OCI-LY1 (cell line): ENCODE results near the gene AMIGO2.

Experiments used
- H2AFZ ChIP-seq: fragments of 200-600 bp; sonication (generic), shearing (Covaris generic); 2 replicates; pipeline ENCODE4 v1.6.0; 2014; ENCODE audit warnings: antibody characterized with exemption, mild to moderate bottlenecking, low read length
- H3F3A ChIP-seq: fragments of 200-600 bp; sonication (generic), shearing (Covaris generic); 2 replicates; pipeline ENCODE4 v1.6.0; 2014; ENCODE audit warnings: mild to moderate bottlenecking, antibody characterized with exemption, low read length, moderate library complexity; ENCODE audit not compliant: insufficient read depth
- H3K27ac ChIP-seq: fragments of 200-600 bp; sonication (generic); 2 replicates; pipeline ENCODE4 v1.5.1; 2014; ENCODE audit warnings: low read length, mixed run types, mild to moderate bottlenecking, low read depth; ENCODE audit not compliant: poor library complexity, severe bottlenecking
- H3K27me3 ChIP-seq: fragments of 200-600 bp; sonication (generic); 2 replicates; pipeline ENCODE4 v1.6.0; 2014; ENCODE audit warnings: antibody characterized with exemption, mild to moderate bottlenecking, low read length, moderate library complexity; ENCODE audit not compliant: insufficient read depth
- H3K36me3 ChIP-seq: fragments of 200-600 bp; sonication (generic); 2 replicates; pipeline ENCODE4 v1.6.1; 2014; ENCODE audit warnings: mild to moderate bottlenecking, antibody characterized with exemption, low read length, moderate library complexity, mixed read lengths; ENCODE audit not compliant: insufficient read depth
- H3K4me1 ChIP-seq: fragments of 200-600 bp; sonication (generic); 2 replicates; pipeline ENCODE4 v1.5.1; 2014; ENCODE audit warnings: mild to moderate bottlenecking, low read length, moderate library complexity; ENCODE audit not compliant: insufficient read depth, severe bottlenecking
- H3K4me2 ChIP-seq: fragments of 200-600 bp; sonication (generic), shearing (Covaris generic); 2 replicates; pipeline ENCODE4 v1.6.1; 2014; ENCODE audit warnings: low read length
- H3K4me3 ChIP-seq: fragments of 200-600 bp; sonication (generic); 2 replicates; pipeline ENCODE4 v1.5.1; 2014; ENCODE audit warnings: low read length, low read depth, mild to moderate bottlenecking, mixed read lengths; ENCODE audit not compliant: poor library complexity, severe bottlenecking
- H3K79me2 ChIP-seq: fragments of 200-600 bp; shearing (Covaris generic); 2 replicates; pipeline ENCODE4 v1.6.1; 2016; ENCODE audit warnings: mixed run types, low read length, mixed read lengths; ENCODE audit not compliant: insufficient read depth
- H3K9ac ChIP-seq: fragments of 200-600 bp; sonication (generic), shearing (Covaris generic); 2 replicates; pipeline ENCODE4 v1.6.1; 2014; ENCODE audit warnings: mild to moderate bottlenecking, low read length, mixed read lengths
- H3K9me2 ChIP-seq: fragments of 200-600 bp; sonication (generic), shearing (Covaris generic); 2 replicates; pipeline ENCODE4 v1.6.1; 2014; ENCODE audit warnings: low read depth, mild to moderate bottlenecking, low read length, mixed read lengths
- H3K9me3 ChIP-seq: fragments of 200-600 bp; shearing (Covaris generic); 2 replicates; pipeline ENCODE4 v1.6.1; 2014; ENCODE audit warnings: low read length, mixed read lengths
- H4K20me1 ChIP-seq: fragments of 200-600 bp; sonication (generic), shearing (Covaris generic); 2 replicates; pipeline ENCODE4 v1.6.0; 2016; ENCODE audit warnings: mild to moderate bottlenecking, low read length; ENCODE audit not compliant: insufficient read depth
- CTCF ChIP-seq: fragments of 200-600 bp; sonication (generic), shearing (Covaris generic); IDR thresholded peaks from 2 replicates; pipeline ENCODE4 v1.5.1; 2017; ENCODE audit warnings: mild to moderate bottlenecking, antibody characterized with exemption, low read length, moderate library complexity, mixed read lengths
- EZH2 ChIP-seq: fragments of 200-600 bp; sonication (generic), shearing (Covaris generic); IDR thresholded peaks from 2 replicates; pipeline ENCODE4 v1.8.0; 2017; ENCODE audit warnings: borderline replicate concordance, mixed run types, mild to moderate bottlenecking, antibody characterized with exemption, low read length, moderate library complexity, mixed read lengths

AMIGO2 gene

GRCh38 chr12:47105914-47106674, 26.3 kb upstream of the AMIGO2 start:
- H3K79me2 ChIP-seq, result no peaks in the 10 kb centered on the region
- no peaks in the 10 kb centered on the region for H3K9me2 ChIP-seq
- no peaks in the 10 kb centered on the region for H3K4me1 ChIP-seq
- H3K9ac ChIP-seq, result no peak overlapping the region
- no peaks in the 10 kb centered on the region for H4K20me1 ChIP-seq
- no peak overlapping the region for H2AFZ ChIP-seq
- H3K4me2 ChIP-seq, result no peak overlapping the region
- TF ChIP-seq EZH2, result no peak
- no peak for TF ChIP-seq CTCF
- no peak overlapping the region for H3K27ac ChIP-seq
- no peaks in the 10 kb centered on the region for H3K36me3 ChIP-seq
- no peak overlapping the region for H3K4me3 ChIP-seq
- H3K27me3 ChIP-seq, result no peaks in the 10 kb centered on the region
- H3K9me3 ChIP-seq, result no peaks in the 10 kb centered on the region
- no peaks in the 10 kb centered on the region for H3F3A ChIP-seq

- Histone ChIP-seq H3K9me2 (no peaks in the 10 kb centered on the region), H3F3A (no peaks in the 10 kb centered on the region), H3K36me3 (no peaks in the 10 kb centered on the region), H3K9ac (no peak overlapping the region), H2AFZ (no peak overlapping the region), H3K27me3 (no peaks in the 10 kb centered on the region; the same call in 1 of the 2 replicates), H3K4me1 (no peaks in the 10 kb centered on the region), H3K4me2 (no peak overlapping the region), H4K20me1 (no peaks in the 10 kb centered on the region), H3K9me3 (no peaks in the 10 kb centered on the region), H3K27ac (no peak overlapping the region), H3K79me2 (no peaks in the 10 kb centered on the region), H3K4me3 (no peak overlapping the region)
- TF ChIP-seq CTCF (no peak), EZH2 (no peak)
Observed at GRCh38 chr12:47102845-47103651, 23.3 kb upstream of the AMIGO2 start.

- Histone ChIP-seq H3K9me2 (no peaks in the 10 kb centered on the region), H3F3A (no peaks in the 10 kb centered on the region), H4K20me1 (no peaks in the 10 kb centered on the region), H3K27me3 (no peaks in the 10 kb centered on the region; the same call in 1 of the 2 replicates), H3K9ac (no peak overlapping the region), H3K36me3 (no peaks in the 10 kb centered on the region), H3K9me3 (no peaks in the 10 kb centered on the region), H3K79me2 (no peaks in the 10 kb centered on the region), H3K27ac (no peak overlapping the region), H3K4me2 (no peak overlapping the region), H3K4me1 (no peaks in the 10 kb centered on the region), H2AFZ (no peak overlapping the region), H3K4me3 (no peak overlapping the region)
- TF ChIP-seq EZH2, result no peak
- TF ChIP-seq CTCF, result no peak
Observed at GRCh38 chr12:47102406-47102805, 22.6 kb upstream of the AMIGO2 start.
